AG09309 (cell line): ENCODE data around the gene ALG14.

Experiments
- DNase-seq: peaks from one replicate; pipeline ENCODE4 v3.0.0-alpha.2; 2010; ENCODE audit warnings: low read depth
- H3K4me3 ChIP-seq: 2 replicates; pipeline ENCODE4 v1.5.1; 2011; ENCODE audit warnings: mild to moderate bottlenecking, low read depth, low read length, moderate library complexity; ENCODE audit not compliant: control insufficient read depth
- CTCF ChIP-seq: IDR thresholded peaks from 2 replicates; pipeline ENCODE4 v1.5.1; 2011; ENCODE audit warnings: mild to moderate bottlenecking, low read depth, low read length, inconsistent platforms; ENCODE audit not compliant: insufficient read depth, control insufficient read depth; ENCODE audit errors: missing control alignments

Gene ALG14

GRCh38 chr1:95067568-95067967 lies 5.2 kb downstream of the ALG14 start:
- TF ChIP-seq CTCF: no peak
- no peak overlapping the region for H3K4me3 ChIP-seq
- no peak for DNase-seq

GRCh38 chr1:95067062-95067461 lies 5.7 kb downstream of the ALG14 start:
- DNase-seq: no peak
- H3K4me3 ChIP-seq: no peak overlapping the region

GRCh38 chr1:95061445-95062006 lies 11.2 kb downstream of the ALG14 start:
- no peak for TF ChIP-seq CTCF
- DNase-seq: no peak
- H3K4me3 ChIP-seq: no peak overlapping the region

More at GRCh38 chr1:95067062-95067461, 5.7 kb downstream of the ALG14 start:
- TF ChIP-seq CTCF: no peak

- DNase-seq: no peak
- TF ChIP-seq CTCF: no peak
- H3K4me3 ChIP-seq: no peak overlapping the region
Measured at GRCh38 chr1:95058974-95059373, 13.8 kb downstream of the ALG14 start.

GRCh38 chr1:95057351-95057750 lies 15.4 kb downstream of the ALG14 start:
- TF ChIP-seq CTCF: no peak
- no peak for DNase-seq

DNA sequence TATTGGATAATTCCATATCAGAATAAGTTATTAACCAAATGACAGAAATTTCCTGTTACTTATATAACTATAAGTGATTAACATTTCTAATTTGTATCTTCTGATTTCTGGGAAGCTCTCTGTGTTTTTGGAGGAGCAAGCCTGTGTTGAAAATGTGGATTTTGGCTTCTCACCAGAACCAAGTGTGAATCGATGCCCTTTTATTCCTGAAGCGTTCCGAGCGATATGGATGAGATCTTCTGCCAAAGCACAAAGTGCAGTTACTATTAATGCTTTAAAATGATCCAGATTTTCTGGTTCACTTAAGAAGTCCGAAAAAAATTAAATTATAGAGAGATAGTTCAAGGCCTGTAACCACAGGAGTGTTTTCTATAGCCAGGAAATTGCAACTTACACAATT lies 22.8 kb downstream of the ALG14 start:
- no peak for DNase-seq

More at GRCh38 chr1:95057351-95057750, 15.4 kb downstream of the ALG14 start:
- no peak overlapping the region for H3K4me3 ChIP-seq

More for the DNA sequence above, 22.8 kb downstream of the ALG14 start:
- H3K4me3 ChIP-seq: no peak overlapping the region
- no peak for TF ChIP-seq CTCF
